GM18519 (cell line): ENCODE measurements around the gene OR3A3.
"Not testable (repeated sequence)": the region's sequence is repeated elsewhere in the genome, so short reads cannot be mapped to it uniquely, and the experiment has no call there.

Source experiments
- ATAC-seq: cut with Tn5 transposase; IDR thresholded peaks from one replicate; pipeline ENCODE4 v1.9.1; 2021; ENCODE audit warnings: mild to moderate bottlenecking, moderate library complexity; ENCODE audit not compliant: unreplicated experiment, low FRiP score

The OR3A3 gene

GRCh38 chr17:3411070-3411469 is at the start of gene OR3A3:
Gene OR3A3, plus strand, starts transcription at chr17:3411370.
- ATAC-seq = no peak

GRCh38 chr17:3371167-3371566 is 40.0 kb upstream of the OR3A3 start:
- ATAC-seq = not testable (repeated sequence)

- ATAC-seq = no peak
Measured at GRCh38 chr17:3378321-3378720, 32.8 kb upstream of the OR3A3 start.

GRCh38 chr17:3381957-3382356 is 29.2 kb upstream of the OR3A3 start:
- ATAC-seq = no peak

GRCh38 chr17:3385869-3386816 is 25.0 kb upstream of the OR3A3 start, which contains the start of gene OR3A2:
Gene OR3A2, minus strand, starts transcription at chr17:3386308.
- no peak for ATAC-seq

- no peak for ATAC-seq
Measured at GRCh38 chr17:3389791-3390190, 21.4 kb upstream of the OR3A3 start.

GRCh38 chr17:3397801-3398200 is 13.4 kb upstream of the OR3A3 start:
- ATAC-seq = not testable (repeated sequence)

- no peak for ATAC-seq
Measured at GRCh38 chr17:3398310-3398709, 12.9 kb upstream of the OR3A3 start, which contains the start of gene OR1E1. Gene OR1E1, minus strand, starts transcription at chr17:3398410. Its CDS starts 0 bp downstream, at chr17:3398410.

- no peak for ATAC-seq
Measured at GRCh38 chr17:3400055-3400454, 11.1 kb upstream of the OR3A3 start.

- no peak for ATAC-seq
Measured at GRCh38 chr17:3401786-3402185, 9.4 kb upstream of the OR3A3 start.

GRCh38 chr17:3403856-3404255 is 7.3 kb upstream of the OR3A3 start:
- not testable (repeated sequence) for ATAC-seq

GRCh38 chr17:3412216-3412615 is 1.0 kb downstream of the OR3A3 start:
- not testable (repeated sequence) for ATAC-seq

- ATAC-seq = no peak
Measured at GRCh38 chr17:3415610-3416009, 4.4 kb downstream of the OR3A3 start.

- ATAC-seq = no peak
Measured at GRCh38 chr17:3418222-3418621, 7.1 kb downstream of the OR3A3 start.

GRCh38 chr17:3433215-3433614 is 22.0 kb downstream of the OR3A3 start:
- ATAC-seq = not testable (repeated sequence)

GRCh38 chr17:3433741-3434140 is 22.6 kb downstream of the OR3A3 start, which contains the start of gene OR1E2:
Gene OR1E2, minus strand, starts transcription at chr17:3433841. Its CDS starts 0 bp downstream, at chr17:3433841.
- ATAC-seq = no peak

- no peak for ATAC-seq
Measured at GRCh38 chr17:3438368-3438767, 27.2 kb downstream of the OR3A3 start.

GRCh38 chr17:3440451-3440850 is 29.3 kb downstream of the OR3A3 start:
- no peak for ATAC-seq

GRCh38 chr17:3447625-3448024 is 36.5 kb downstream of the OR3A3 start:
- ATAC-seq = no peak

GRCh38 chr17:3448059-3448665 is 37.0 kb downstream of the OR3A3 start:
- no peak for ATAC-seq

- ATAC-seq = not testable (repeated sequence)
Measured at GRCh38 chr17:3466355-3466754, 55.2 kb downstream of the OR3A3 start.
